GM15510 (cell line): ENCODE measurements around the gene GSTM3.

Experiments
- POLR2A ChIP-seq: IDR thresholded peaks from 3 replicates; pipeline ENCODE4 v1.6.1; 2011; ENCODE audit warnings: borderline replicate concordance; ENCODE audit not compliant: insufficient read length; ENCODE audit errors: extremely low read depth

GSTM3 gene

DNA sequence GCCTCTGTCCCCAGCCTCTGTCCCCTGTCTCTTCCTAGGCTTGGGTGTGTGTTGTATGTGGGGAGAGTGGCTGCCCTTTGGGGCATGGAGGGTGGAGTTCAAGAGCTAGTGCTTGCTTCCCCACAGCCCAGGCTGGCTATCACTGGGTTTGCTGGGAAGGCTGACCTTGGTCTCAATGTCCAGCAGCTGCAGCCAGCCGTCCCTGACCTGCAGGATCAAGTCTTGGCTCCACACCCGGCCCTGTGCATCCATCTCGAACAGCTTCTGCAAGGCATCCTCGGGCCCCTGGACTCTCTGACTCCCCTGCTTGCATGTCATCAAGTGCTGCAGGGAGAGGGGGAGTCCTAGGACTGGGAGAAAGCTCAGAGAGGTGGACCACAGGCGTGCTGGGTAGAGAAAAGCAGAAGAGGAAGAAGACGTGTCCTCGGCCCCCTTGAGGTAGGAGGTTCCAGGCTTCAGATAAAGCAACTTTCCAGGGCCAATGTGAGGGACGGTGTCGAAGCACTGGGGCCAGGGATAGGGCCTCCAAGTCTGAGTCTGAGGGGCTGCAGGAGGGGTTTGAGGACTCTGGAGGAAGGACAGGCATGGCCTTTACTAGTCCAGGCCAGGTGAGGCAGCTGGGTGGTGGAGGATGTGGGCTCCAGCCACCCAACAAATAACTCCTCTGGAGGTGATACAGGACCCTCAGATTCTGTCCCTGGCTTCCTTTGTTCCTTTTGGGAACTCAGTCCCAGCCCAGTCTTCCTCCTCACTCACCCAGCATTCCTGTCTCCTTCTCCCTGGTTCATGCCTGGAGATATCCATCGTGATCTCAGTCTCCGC is 18.9 kb upstream of the GSTM3 start:
- TF ChIP-seq POLR2A, result no peak

DNA sequence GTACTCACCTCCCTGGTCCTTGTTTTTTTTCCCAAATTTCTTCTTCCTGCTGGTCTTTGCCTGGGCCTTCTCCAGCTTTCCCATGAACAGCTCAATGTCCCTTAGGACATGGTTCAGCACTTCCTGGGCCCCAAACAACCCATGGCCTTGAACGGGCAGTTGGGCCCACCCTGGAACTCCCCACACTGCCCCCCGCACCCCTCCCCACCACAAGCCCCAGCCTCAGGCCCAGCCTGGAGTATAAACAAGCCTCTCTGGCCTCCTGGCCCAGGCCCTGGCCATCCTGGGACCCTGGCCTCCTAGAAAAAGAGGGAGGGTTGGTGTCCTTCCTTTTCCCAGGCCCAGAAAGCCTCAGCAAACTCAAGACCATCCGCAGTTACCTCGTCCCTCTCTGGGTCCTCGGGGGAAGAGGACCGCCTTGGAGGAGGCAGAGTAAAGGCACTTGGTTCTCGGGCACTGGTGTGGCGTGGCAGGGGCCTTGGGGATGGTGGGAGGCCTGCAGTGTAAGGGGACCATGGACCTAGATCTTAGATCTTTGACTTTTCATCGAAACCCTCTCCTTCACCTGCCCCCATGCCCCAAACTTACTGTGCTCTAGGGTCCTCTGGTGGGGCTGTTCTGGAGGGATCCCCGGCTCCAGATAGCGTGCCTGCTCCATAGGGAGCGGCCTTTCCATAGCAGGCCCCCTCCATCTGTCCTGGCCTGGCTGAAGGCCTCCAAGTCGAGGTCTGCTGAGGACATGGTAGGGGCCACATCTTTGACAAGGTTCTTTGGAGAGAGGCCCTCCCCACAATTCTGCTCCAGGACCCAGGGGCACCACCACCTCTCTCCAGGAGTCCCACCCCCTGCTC is 17.3 kb upstream of the GSTM3 start:
- TF ChIP-seq POLR2A, result no peak

DNA sequence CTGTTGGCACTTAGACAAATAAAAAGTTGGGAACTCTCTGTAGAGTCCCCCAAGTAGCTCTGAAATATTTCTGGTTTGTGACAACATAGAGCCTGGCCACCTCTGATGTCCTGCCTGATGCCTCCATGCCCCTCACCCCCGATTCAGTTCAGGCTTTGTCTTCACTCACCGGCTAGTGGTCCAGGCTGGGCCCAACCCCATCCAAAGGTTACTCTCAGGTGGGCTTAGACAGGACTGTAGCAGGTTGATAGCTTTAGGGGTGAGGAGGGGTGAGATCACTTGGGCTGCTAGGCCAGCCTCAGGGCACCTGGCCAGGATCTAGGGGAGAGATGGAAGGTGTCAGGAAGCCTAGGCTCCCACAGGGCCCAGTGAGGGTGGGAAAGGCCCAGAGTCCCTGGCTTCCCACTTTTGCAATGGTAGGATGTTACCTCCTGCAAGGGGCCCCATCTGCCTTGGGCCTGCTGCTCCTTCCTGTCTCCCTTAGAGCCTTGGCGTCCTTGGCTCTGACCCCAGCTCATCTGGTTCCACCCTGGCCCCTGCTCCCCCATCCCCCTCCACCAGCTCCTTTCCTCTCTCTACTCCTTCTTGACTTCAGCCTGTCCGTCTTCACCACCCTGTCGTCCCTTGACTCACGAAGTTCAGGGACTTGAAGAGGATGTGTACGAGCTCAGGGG is 16.1 kb upstream of the GSTM3 start:
- no peak for TF ChIP-seq POLR2A

DNA sequence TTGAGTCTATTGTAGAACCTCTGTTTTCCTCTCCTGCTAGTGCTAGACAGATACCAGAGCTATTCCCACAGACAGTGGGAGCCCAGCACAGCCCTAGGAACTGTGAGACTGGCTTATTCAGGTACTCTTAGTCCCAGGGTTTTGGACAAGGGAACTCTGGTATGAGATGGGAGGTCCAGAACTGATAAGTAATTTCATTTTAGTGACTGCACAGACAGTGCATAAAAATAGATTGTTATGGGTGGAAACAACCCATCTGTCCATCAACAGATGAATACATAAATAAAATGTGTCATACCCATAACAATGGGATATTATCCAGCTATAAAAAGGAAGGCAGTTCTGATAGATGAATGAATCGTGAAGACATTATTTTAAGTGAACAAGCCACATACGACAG is 13.9 kb upstream of the GSTM3 start:
- TF ChIP-seq POLR2A, result no peak

DNA sequence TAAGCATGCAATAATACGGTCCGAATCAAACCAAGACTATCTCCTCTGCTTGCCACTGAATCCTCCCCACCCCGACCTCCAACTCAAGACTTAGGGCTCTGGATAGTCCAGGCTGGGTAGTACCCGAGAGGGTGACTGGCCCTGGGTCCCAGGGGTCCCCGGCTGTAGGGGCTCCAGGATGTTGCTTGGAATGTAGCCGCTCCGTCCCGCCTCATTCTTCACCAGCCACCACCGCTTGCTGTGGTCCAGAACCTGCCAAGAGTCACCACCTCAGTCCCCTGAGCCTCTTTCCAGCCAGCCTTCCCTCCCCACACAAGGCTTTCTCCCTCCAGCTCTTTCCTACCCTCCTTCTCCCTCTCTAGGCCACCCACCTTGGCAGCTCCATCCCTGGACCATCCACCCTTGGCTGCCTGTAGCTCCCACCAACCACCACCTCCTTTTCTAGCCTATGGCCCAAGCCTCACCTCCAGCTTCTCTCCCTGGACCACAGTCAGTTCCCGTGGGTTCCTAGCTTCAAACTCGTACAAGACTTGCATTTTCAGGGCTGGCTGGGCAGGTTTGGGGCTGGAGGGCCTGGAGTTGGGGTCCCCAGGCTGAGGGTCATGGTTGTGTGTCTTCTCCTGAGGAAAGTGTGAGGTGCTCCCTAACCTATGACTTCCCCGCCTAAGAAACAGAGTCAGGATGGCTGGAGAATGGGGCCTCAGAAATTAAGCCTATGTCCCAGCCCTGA is 10.9 kb upstream of the GSTM3 start:
- no peak for TF ChIP-seq POLR2A

DNA sequence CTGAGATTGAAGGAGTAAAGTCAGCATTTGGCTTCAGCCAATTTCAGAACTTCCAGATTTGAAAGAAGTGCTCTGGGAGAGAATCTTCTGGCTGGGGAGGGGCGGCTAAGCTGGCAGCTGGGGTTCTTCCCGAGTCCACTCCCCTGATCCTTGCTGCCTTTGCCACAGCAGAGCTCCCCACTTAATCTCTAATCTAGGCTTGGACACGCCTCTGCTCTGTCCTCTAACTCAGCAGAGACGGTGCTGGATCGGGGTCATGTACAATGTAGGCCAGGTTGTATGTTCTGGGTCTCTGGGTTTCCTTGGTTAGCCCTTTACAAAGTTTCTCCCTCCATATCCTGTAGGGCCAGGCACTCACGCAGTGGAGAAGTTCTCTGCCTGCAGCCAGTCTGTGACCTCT is 10.1 kb upstream of the GSTM3 start:
- no peak for TF ChIP-seq POLR2A

DNA sequence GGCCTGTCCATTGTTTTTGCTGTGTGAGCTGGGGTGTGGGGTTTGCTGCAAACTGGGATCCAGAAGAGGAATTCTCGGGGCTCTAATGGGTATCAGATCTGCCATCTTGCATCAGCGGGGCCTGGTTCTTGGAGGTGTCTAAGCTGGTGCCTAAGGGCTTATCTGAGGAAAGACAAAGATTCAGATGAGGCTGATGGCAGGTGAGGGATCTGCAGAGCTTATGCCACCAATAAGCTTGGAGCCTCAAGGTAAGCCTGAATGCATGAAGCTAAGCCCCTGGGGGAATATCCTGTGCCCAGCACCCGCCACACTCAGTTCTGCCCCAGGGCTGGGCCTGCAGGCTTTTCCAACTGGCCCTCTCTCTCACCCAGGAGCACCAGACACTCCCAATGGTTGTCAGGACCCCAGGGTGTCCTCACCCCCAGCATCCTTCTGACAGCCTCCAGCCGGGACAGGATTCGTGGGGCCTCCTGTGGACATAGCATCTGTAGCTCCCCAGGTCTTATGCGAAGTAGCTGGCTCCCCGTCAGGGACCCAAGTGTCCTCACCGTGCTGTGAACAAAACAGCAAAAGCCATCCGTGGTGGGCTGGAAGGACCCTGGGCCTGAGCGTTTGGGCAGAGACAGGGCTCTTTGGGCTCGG is 9.5 kb upstream of the GSTM3 start:
- TF ChIP-seq POLR2A, result no peak

DNA sequence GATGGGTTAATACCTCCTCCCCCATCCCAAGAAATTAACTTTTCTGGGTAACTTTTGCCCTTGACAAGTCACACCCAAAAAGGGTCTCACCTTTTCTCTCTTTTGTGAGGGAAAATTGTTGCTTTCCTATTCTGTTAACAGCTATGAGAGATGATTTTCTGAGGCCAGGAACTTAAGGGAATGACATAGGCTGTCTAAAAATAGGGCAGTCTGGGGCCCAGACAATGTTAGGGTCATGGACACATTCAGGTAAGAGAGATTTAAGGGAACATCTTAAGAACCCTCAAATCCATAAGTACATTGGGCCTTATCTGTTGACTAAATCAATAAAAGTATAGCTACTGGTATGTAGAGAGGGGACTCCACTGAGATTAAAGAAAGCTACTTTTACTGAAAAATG is 8.4 kb upstream of the GSTM3 start:
- TF ChIP-seq POLR2A, result no peak

DNA sequence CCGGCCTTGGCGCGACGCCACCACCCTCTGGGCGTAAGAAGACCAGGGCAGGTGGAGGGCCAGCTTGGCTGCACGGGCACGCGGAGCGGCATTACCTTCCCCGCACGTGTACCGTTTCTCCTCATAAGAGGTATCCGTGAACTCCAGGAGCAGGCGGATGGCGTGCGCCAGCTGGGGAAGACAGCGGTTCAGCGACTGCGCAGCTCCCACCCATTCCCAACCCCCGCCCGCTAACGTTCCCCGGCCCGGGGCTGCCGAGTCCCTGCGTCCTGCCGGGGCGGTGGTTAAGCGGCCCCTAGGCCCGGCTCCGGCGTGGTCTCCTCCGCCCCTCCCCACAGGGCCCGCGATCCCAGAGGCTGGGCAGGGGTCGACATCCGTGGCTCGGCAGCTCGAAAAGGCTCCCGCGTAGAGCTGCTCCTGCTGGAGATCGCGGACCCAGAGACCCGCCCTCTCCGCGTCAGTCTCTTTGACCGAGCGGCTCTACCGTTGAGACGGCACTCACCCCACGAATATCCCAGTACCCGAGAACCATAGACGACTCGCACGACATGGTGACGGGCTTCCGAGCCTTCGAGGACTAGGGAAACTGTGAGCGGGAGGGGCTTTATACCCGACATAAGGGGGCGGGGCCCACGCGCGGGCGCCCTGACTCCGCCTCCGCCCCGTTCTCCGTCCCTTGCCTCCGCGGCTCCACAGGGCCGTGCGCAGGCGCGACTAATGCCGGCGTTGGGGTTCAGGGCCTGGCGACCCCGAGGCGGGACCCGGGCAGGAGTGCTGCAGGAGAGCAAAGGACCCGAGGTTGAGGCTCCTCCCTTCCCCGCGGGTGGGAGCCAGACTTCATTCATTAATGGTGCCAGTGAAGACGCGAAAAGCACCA is 862 bp downstream of the GSTM3 start:
- TF ChIP-seq POLR2A, result no peak

DNA sequence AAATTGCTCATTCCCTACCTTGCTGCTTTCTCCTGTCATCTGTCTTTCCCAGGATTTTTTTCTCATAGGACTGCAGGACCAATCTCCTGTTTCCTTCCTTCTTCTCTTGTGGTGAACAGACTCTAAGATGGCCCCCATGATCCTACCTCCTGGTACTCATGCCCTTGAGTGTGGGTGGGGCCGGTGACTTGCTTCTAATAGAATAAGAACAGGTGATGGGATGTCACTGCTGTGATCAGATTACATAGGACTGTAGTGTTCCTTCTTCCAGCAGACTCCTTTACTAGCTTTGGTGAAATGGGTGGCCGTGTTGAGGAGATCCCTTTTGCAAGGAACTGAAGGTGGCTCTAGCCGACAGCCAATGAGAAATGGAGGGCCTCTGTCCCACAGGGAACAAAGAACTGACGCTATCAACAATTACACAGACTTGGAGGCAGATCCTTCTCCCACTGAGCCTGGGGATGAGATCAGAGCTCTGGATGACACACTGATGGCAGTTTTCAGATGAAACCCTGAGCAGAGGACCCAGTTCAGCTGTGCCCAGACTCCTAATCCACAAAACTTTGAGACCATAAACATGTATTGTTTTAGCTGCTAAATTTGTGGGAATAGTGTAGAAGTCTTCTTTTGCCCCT is 7.5 kb downstream of the GSTM3 start:
- TF ChIP-seq POLR2A, result no peak

DNA sequence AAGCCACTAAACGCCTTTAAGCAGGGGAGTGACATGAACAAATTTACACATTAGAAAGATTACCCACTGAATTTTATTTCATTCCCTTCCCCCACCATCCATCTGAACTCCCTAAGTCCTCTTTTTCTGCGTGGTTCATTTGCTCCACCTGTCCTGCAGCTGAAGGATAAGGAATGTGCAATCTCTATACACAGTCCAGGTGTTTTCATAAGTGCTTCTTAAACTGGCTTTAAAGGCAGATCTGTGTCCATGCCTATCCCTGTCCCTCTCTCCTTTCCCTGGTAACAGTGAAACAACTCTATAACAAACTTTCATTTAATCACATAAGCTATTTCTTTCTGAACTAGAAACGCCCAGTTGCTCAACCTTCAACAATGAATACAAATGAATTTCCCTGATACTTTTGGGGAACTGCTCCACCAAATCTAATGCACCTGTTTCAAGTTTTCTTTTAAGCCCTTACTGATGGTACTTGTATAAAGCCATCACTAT is 8.4 kb downstream of the GSTM3 start:
- no peak for TF ChIP-seq POLR2A

DNA sequence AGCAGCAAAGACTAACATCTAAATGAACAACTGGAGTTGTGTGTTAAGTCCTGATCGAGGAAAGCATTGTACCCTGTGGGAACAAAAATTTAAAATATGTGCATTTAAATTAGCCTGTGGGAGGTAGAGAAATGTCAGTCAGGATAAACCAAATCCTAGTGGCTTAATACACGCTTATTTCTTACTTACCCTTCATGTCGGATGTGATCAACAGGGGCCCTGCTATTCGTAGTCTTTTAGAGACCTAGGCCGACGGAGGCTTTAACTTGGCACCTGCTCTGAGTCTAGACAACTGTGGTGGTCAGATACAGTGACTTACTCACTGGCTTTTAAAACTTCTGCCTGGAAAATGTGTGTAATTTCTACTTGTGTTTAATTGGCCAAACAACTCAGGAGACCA is 10.2 kb downstream of the GSTM3 start:
- no peak for TF ChIP-seq POLR2A

DNA sequence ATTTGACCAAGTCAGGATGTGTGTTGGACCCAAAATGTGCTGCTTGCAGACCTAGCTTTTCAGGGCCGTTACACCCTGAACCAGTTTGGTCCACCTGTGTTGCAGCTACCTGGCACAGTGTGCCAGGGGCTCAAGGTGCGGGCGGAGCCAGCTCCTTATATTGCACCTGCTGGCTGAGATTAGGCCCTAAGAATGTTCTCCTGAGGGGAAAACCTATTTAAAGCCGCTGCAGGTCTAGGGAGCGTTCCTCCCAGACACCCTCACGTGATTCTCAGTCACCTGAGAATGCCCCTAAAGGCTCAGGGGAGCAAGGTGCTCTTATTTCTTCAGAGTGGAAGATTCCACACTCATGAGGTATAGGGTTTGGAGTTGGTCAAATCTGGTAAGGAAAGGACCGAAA is 12.0 kb downstream of the GSTM3 start:
- TF ChIP-seq POLR2A, result no peak
